LNCAP (cell line): ENCODE data around the gene EXOC6.

ENCODE experiments used
- CTCF ChIP-seq: fragments of 450-650 bp; IDR thresholded peaks from 2 replicates; pipeline ENCODE4 v1.5.1; 2017; ENCODE audit warnings: mild to moderate bottlenecking

The EXOC6 gene

DNA sequence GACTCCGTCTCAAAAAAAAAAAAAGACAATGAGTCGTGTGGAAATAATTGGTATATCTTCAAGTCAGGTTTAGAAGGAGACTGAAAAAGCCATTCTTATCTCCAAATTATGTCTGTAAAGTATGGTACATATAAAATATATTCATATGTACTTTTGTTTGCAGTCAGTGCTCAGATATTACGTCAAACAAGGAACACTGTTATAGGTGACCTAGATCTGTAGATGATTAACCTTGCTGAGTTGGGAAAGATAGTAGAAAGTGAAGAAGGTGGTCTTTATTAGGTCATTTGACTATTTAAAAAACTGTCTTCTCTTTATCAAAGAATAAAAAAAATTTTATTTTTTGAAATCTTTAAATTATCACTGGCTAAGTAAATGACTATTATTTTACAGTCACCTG lies 167.4 kb downstream of the EXOC6 start:
- no peak for TF ChIP-seq CTCF

DNA sequence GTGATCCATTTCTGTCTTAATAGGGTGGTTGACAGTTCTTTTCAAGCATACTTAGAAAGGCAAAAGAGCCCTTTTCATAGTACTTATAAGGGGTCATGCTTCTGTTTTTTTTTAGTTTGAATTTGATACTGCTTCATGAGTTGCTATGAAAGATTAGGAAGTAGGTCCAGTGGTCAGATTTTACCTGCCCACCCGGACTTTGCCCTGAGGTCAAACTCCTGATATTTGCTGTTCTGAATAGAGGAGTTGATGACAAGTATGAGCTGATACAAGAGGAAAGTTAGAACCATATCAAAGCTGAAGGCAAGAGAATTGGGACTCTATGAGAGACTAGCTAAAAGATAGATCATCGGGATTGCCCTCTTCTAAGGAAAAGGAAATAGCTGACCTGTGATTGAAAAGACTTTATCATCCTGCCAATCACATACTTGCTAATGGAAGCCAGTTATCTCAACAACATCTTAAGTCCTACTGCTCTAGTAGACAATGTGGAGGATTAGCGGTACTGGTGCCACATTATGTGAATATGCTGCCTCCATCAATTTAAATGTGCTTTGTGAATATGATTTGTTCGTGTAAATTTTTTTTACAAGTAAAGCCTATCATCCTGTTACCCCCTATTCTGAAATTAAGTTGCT lies 174.8 kb downstream of the EXOC6 start:
- no peak for TF ChIP-seq CTCF

- no peak for TF ChIP-seq CTCF
Measured at GRCh38 chr10:93026072-93026471, 177.8 kb downstream of the EXOC6 start.

DNA sequence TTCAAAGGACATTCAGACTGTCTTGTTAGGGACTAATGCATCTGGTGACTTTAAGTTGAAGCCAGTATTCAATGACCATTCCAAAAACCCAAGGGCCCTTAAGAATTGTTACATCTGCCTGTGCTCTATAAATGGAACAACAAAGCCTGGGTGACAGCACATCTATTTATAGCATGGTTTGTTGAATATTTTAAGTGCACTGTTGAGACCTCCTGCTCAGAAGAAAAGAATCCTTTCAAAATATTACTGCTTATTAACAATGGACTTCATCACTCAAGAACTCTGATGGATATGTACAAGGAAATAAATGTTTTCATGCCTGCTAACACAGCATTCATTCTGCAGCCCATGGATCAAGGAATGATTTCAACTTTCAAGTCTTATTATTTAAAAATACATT lies 179.2 kb downstream of the EXOC6 start:
- no peak for TF ChIP-seq CTCF

DNA sequence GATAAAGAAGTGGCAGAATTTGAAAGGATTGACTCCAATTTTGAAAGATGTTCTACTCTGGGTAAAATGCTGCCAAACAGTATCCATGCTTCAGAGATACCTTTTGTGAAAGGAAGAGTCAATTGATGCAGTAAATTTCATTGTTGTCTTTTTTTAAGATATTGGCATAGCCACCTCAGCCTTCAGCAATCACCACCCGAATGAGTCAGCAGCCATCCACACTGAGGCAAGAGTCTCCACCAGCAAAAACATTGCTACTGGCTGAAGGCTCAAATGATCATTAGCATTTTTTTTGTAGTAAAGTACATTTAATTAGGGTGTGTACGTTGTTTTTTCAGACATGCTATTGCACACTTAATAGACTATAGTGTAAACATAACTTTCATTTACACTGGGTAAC lies 180.6 kb downstream of the EXOC6 start:
- TF ChIP-seq CTCF = no peak

DNA sequence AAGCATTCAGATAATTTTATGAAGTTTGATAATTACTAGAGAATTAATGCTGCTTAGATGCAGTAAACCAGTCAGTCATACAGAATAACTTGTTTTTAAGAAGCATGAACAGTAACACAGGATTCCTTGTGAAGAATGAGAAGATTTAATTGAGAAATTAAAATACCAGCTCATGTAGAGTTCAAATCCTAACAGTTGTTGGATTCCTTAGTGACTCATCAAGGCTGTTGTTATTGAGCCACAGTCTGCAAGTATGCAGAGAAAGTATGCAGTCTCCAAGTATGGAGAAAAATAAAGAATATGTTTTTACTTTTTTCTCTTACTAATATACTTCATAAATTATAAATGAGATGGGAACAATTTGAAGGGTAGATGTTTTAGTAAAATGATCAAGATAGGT lies 182.1 kb downstream of the EXOC6 start:
- no peak for TF ChIP-seq CTCF

DNA sequence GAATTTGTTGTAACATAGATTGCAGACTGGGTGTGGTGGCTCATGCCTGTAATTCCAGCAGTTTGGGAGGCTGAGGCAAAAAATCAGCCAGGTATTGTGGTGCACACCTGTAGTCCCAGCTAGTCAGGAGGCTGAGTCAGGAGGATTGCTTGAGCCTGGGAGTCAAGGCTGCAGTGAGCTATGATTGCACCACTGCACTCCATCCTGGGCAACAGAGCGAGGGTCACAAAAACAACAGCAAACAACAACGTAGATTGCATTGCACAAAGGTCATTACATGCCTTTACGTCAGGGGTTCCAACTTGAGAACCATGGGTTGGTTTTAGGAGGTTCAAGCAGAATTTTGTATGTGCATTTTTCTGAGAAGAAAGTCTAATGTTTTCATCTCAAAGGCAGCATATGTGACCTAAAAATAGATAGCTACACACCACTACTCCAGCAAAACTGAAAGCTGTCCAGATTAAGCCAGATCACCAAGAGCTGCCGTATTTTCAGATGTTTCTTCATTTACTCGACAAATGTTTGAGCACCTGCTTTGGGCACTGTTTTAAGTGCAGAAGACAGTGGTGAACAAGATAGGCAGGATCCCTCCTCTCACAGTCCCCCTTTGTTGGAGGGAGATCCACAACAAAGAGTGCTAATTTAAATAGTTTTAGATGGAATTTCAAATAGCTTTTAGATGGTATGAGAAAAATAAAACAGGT lies 183.9 kb downstream of the EXOC6 start:
- TF ChIP-seq CTCF = no peak

GRCh38 chr10:93032809-93033137 lies 184.5 kb downstream of the EXOC6 start:
- TF ChIP-seq CTCF = no peak
